Islet of Langerhans (tissue), 1 donor: ENCODE data around the gene TP53RK.

ENCODE experiments used
- FAIRE-seq: peaks from one replicate; lab custom pipeline; 2011; peaks lifted over from hg19 to GRCh38; lab: Jason Lieb, UNC

Gene TP53RK

GRCh38 chr20:46689082-46689753, at the start of gene TP53RK:
Gene TP53RK (minus strand): TSS chr20:46689444. CDS start chr20:46689414, 30 bp downstream.
- FAIRE-seq, result no peak

GRCh38 chr20:46735436-46735835, 46.2 kb upstream of the TP53RK start:
- no peak for FAIRE-seq

GRCh38 chr20:46731770-46732169, 42.5 kb upstream of the TP53RK start:
- FAIRE-seq, result no peak

- no peak for FAIRE-seq
Measured at GRCh38 chr20:46725186-46726165, 36.2 kb upstream of the TP53RK start.

GRCh38 chr20:46724343-46724959, 35.2 kb upstream of the TP53RK start:
- FAIRE-seq, result no peak

- FAIRE-seq, result no peak
Measured at GRCh38 chr20:46723039-46723438, 33.8 kb upstream of the TP53RK start.

- FAIRE-seq, result no peak
Measured at GRCh38 chr20:46722450-46722849, 33.2 kb upstream of the TP53RK start.

GRCh38 chr20:46721476-46721875, 32.2 kb upstream of the TP53RK start:
- no peak for FAIRE-seq

- no peak for FAIRE-seq
Measured at GRCh38 chr20:46720776-46721425, 31.7 kb upstream of the TP53RK start.

GRCh38 chr20:46720019-46720418, 30.8 kb upstream of the TP53RK start:
- FAIRE-seq, result no peak

GRCh38 chr20:46717818-46718541, 28.7 kb upstream of the TP53RK start:
- FAIRE-seq, result no peak

- no peak for FAIRE-seq
Measured at GRCh38 chr20:46715292-46715756, 26.1 kb upstream of the TP53RK start.

GRCh38 chr20:46713957-46714834, 25.0 kb upstream of the TP53RK start:
- FAIRE-seq, result no peak

- FAIRE-seq, result no peak
Measured at GRCh38 chr20:46712056-46712636, 22.9 kb upstream of the TP53RK start.

GRCh38 chr20:46710153-46710913, 21.1 kb upstream of the TP53RK start:
- FAIRE-seq, result no peak

- no peak for FAIRE-seq
Measured at GRCh38 chr20:46709459-46710152, 20.4 kb upstream of the TP53RK start, which contains the start of gene SLC2A10. Gene SLC2A10 (plus strand): TSS chr20:46709649. CDS start chr20:46709737, 88 bp downstream.

- FAIRE-seq, result no peak
Measured at GRCh38 chr20:46709055-46709458, 19.8 kb upstream of the TP53RK start.

GRCh38 chr20:46708172-46708860, 19.1 kb upstream of the TP53RK start:
- no peak for FAIRE-seq
